ENCODE measurements around the gene TMEM63B.
"Not testable (repeated sequence)": the region's sequence is repeated elsewhere in the genome, so short reads cannot be mapped to it uniquely, and the experiment has no call there.

Gene TMEM63B

GRCh38 chr6:44117397-44118128 is 9.8 kb upstream of the TMEM63B start:
- no peak for DNase-seq

GRCh38 chr6:44119704-44120262 is 7.6 kb upstream of the TMEM63B start:
- DNase-seq, result no peak

GRCh38 chr6:44120692-44121443 is 6.5 kb upstream of the TMEM63B start:
- DNase-seq, result no peak

DNA sequence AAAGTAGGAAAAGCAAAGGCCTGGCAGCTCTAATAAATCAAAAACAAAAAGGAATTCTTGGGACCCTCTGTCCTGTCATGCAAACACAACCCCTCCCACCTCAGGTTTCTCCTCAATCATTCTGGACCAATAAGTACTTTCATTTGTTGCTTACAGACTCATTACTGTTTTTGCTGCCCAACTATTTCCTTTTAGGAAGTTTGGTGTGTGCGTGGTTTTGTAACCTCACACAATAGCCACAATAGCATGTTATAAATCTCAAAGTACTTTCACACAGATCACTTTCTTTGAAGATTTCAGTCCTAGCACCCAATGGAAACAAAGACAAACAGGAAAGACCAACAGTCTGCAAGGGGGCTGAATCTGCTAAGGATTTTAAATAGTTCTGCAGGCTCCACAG is 4.6 kb upstream of the TMEM63B start:
- DNase-seq, result no peak

- DNase-seq, result no peak
These were observed 3.8 kb upstream of the TMEM63B start for GRCh38 chr6:44123544-44123943.

DNA sequence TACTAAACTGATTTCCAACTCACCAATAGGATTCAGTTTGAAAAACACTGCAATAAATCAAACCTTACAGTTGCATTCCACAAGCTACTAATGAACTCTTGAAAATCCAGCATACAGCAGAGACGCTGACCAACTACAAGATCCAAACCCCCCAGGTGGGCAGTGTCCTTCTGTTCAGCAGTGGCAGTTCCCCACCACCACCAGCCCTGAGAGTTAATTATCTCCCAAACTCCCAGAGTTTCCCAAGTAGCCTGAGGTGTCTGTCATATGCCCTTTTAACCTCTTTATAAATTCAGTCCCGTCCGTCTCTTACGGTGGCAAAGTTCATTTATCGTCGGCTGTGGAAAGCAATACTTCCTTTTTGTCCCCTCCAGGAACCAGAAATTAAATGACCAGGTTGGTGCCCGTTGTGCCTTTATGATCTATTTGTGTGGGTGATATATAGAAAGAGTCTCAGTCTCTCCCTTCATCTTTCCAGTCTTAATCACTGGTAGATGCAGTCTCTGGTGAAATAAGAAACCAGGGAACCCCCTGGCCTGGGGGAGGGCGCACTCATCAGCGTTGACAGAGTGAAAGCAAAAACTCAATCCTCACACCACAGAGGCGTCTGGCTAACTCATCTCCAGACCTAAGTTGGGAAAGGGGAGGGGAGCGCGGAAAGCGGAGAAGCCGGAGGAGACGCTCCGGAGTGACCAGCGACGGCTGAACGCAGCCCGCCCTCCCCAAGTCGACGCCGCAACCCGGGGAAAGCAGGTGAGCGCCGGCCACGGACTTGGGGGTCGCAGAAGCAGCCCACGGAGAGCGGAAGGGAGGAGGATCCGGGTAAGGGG is 819 bp upstream of the TMEM63B start:
- peak; percentile 72 to 82 for DNase-seq

DNA sequence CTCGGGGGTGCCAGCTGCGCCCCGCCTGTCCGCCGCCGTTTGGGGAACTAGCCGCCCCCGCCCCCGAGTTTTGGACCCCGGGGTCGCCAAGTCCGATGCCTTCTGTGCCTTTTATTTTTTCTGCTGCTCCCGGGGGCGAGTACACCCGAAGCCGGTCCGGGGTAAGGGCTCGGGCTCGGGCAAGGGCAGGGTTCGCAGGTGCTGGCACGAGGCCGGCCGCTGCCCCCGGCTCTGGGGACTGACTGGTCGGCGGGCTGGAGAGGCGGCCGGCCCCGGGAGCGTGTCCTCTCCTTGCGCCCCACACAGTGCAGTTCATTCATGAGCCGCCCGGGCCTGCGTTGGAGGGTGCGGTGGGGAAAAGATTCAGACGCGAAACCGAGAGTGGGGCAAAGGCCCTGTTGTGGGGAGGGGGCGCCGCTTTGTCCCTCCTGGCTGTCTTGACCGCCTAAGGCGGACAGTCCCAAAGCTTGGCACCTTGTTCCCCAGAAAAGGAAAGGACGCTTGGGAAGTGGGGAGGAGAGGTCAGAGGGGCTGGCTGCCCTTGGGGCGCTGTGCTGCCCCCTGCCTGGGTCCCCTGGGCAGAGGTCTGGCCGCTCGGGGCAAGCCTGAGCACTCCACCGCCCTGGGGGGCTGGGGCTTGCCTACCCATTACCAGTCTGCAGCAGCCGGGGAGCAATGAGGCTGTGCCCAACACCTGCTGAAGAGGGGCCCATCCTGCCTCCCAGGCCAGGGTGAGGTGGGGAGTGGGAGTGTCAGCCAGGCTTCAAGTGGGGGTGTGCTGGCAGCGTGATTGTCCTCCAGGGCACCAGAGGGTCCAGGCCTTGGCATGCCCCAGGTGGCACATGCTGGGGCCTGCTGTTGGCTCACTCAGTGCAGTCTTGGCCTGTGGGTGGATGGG is 915 bp downstream of the TMEM63B start:
- peak in 1 of 2 experiments; percentile 9 for DNase-seq

- DNase-seq, result no peak
These were observed 2.5 kb downstream of the TMEM63B start for GRCh38 chr6:44129841-44130322.

DNA sequence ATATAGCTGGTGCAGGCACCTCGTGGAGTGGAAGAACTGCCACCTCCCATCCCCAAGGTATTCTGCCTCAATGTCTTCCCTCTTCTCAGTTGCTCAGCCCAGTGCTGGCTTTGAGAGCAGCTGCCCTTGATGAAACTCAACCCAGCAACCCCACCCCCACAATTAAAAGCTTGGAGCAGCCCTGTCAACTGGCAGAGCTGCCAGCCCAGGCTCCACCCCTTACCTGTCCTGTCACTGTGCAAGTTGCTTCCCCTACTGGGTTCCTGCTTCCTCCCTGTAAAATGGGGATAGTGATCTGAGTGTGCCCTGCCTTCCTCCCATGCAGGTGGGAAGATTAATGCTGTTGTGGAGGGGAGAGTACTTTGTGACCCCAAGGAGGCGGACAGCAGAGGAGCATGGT is 4.5 kb downstream of the TMEM63B start:
- DNase-seq, result no peak

GRCh38 chr6:44132476-44132875 is 5.1 kb downstream of the TMEM63B start:
- no peak for DNase-seq

GRCh38 chr6:44133003-44133931 is 5.9 kb downstream of the TMEM63B start:
- DNase-seq, result no peak

GRCh38 chr6:44133981-44134711 is 6.8 kb downstream of the TMEM63B start:
- DNase-seq, result no peak

DNA sequence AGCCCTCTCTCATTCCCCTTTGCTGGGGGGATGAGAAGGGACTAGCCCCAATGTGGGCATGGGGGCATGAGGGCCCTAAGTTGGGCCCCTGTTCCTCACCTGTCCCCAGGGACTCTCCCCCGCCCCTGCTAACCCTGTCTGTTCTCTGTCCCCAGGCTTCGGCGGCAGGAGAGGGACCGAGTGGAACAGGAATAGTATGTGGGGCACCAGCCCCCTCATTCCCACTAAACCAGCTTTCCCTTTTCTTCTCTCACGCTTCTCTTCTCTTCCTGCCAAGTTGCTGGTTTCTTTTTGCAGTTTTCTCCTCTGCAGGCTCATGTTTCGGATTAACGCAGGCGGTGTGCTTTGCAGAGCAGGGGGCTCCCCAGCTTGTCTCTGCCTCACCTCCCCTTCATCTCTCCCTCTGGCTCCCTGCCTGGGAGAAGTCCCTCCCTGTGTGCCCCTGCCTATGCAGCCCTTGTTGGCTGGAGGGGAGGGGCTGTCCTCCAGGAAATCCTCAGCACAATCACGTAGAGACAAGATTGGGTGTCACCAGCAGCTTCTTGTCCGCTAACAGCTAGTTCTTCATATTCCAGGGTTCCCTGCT is 7.9 kb downstream of the TMEM63B start:
- no peak for DNase-seq

DNA sequence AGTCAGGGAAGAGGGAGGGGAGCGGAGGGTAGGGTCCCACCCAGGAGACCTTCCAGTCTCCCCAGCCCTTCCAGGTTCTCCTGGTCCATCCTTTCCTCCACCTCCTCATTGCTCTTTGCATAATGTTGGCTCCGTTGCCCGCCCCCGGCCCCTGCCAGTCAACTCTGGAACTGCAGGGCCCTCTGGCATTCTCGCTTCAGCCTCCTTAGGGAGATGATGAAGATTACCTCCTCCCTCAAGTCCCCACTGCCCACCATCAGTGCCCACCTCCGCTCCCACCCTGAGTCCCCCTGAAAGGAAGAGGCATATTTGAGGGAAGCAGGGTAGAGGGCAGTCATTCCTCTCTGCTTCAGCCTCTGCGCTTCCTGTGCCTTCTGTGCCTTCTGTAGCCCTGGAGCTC is 8.5 kb downstream of the TMEM63B start:
- DNase-seq, result no peak

GRCh38 chr6:44138717-44139350 is 11.5 kb downstream of the TMEM63B start:
- DNase-seq, result no peak

DNA sequence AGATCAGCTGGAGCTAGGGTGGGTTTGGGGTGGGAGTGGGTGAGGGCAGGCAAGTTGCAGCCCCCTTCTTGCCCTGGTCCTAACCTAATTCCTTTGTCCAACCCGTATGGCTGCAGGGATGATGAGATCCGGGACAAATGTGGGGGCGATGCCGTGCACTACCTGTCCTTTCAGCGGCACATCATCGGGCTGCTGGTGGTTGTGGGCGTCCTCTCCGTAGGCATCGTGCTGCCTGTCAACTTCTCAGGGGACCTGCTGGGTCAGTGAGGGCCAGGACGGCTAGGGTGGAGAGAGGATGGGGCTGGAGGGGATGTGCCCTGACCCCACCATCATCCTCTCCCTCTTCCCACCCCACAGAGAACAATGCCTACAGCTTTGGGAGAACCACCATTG is 12.0 kb downstream of the TMEM63B start:
- DNase-seq, result no peak

DNA sequence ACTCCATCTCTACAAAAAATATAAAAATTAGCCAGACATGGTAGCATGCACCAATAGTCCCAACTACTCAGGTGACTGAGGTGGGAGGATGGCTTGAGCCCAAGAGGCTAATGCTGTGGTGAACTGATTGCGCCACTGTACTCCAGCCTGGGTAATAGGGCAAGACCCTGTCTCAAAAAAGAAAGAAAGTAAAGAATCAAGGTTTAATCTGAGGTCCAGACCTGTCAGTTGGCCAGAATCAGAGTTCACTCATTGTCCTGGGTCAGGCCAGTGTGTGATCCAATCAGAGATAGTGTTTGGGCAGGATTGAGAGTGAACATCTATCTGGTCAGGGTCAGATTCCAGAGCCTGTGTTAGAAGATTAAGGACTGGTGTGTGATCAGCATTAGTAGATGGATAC is 15.5 kb downstream of the TMEM63B start:
- no peak for DNase-seq

GRCh38 chr6:44143731-44144130 is 16.4 kb downstream of the TMEM63B start:
- DNase-seq, result no peak

- not testable (repeated sequence) for DNase-seq
These were observed 17.2 kb downstream of the TMEM63B start for GRCh38 chr6:44144536-44144935.
